OCI-LY7 (cell line): ENCODE results near the gene PEX11G. TPM values are rescaled to one million over a fixed set of nuclear protein-coding genes. Genes with fewer than 3 reads are reported as not detected.

Experiments used
- BruUV-seq: library from RNA; stranded (reverse); fragments of 400-500 nt; replicated peaks from 2 replicates; lab custom pipeline; 2021; lab: Mats Ljungman, UMichigan
- CTCF ChIA-PET: fragments of 300-600 bp; sonication (Branson Sonifier 250); formaldehyde crosslinking; loops from one replicate; lab custom pipeline; 2022; ENCODE audit warnings: antibody characterized with exemption; ENCODE audit not compliant: unreplicated experiment; lab: Charles Lee
- POLR2A ChIA-PET: fragments of 300-600 bp; sonication (Branson Sonifier 250); formaldehyde crosslinking; loops from one replicate; lab custom pipeline; 2022; ENCODE audit warnings: antibody characterized with exemption; lab: Charles Lee
- DNase-seq: peaks from one replicate; pipeline ENCODE4 v3.0.0-alpha.2; 2015; ENCODE audit warnings: low spot score
- H2AFZ ChIP-seq: fragments of 200-600 bp; sonication (generic), shearing (Covaris generic); 2 replicates; pipeline ENCODE4 v1.6.1; 2014; ENCODE audit warnings: mild to moderate bottlenecking, antibody characterized with exemption, low read length, moderate library complexity
- H3K27ac ChIP-seq: fragments of 200-600 bp; sonication (generic); 2 replicates; pipeline ENCODE4 v1.5.1; 2014; ENCODE audit warnings: mixed run types, low read depth, mild to moderate bottlenecking, moderate library complexity, low read length, inconsistent platforms; ENCODE audit not compliant: poor library complexity, severe bottlenecking
- H3K36me3 ChIP-seq: fragments of 200-600 bp; sonication (generic); 2 replicates; pipeline ENCODE4 v1.6.1; 2014; ENCODE audit warnings: mild to moderate bottlenecking, antibody characterized with exemption, low read length, moderate library complexity, mixed read lengths; ENCODE audit not compliant: insufficient read depth
- H3K4me1 ChIP-seq: fragments of 200-600 bp; sonication (generic); 2 replicates; pipeline ENCODE4 v1.5.1; 2014; ENCODE audit warnings: mild to moderate bottlenecking, low read length; ENCODE audit not compliant: insufficient read depth, poor library complexity, severe bottlenecking
- H3K4me2 ChIP-seq: fragments of 200-600 bp; sonication (generic); 2 replicates; pipeline ENCODE4 v1.6.1; 2014; ENCODE audit warnings: mild to moderate bottlenecking, low read length
- H3K4me3 ChIP-seq: fragments of 200-600 bp; sonication (generic); 2 replicates; pipeline ENCODE4 v1.5.1; 2014; ENCODE audit warnings: mild to moderate bottlenecking, low read depth, low read length; ENCODE audit not compliant: poor library complexity, severe bottlenecking
- H3K79me2 ChIP-seq: fragments of 200-600 bp; sonication (generic); 2 replicates; pipeline ENCODE4 v1.6.1; 2016; ENCODE audit warnings: low read depth, mild to moderate bottlenecking, low read length, moderate library complexity, mixed read lengths; ENCODE audit not compliant: insufficient read depth
- H3K9me2 ChIP-seq: fragments of 200-600 bp; sonication (generic); 2 replicates; pipeline ENCODE4 v1.6.1; 2016; ENCODE audit warnings: mild to moderate bottlenecking, low read length, mixed read lengths; ENCODE audit not compliant: insufficient read depth
- H3K9me3 ChIP-seq: fragments of 200-600 bp; sonication (generic); 2 replicates; pipeline ENCODE4 v1.6.1; 2014; ENCODE audit warnings: mild to moderate bottlenecking, mixed run types, low read length, mixed read lengths
- H4K20me1 ChIP-seq: fragments of 200-600 bp; sonication (generic); 2 replicates; pipeline ENCODE4 v1.6.1; 2014; ENCODE audit warnings: mild to moderate bottlenecking, antibody characterized with exemption, low read length, moderate library complexity, mixed read lengths; ENCODE audit not compliant: insufficient read depth
- EZH2phosphoT487 ChIP-seq: fragments of 200-600 bp; sonication (generic); IDR thresholded peaks from 2 replicates; pipeline ENCODE4 v1.6.1; 2018; ENCODE audit warnings: low read depth, borderline replicate concordance, mild to moderate bottlenecking, mixed run types, antibody characterized with exemption, low read length, moderate library complexity, mixed read lengths
- intact Hi-C: fragments of 100-400 bp; cut with micrococcal nuclease; formaldehyde crosslinking; loops from one replicate; pipeline ENCODE4 v1.10.0; 2022; ENCODE audit not compliant: unreplicated experiment
- total RNA-seq, 2 experiments: library from RNA; depleted of rRNA in 1 of 2; stranded (reverse); fragments of >200 nt in 1 of 2; shearing (Covaris generic) in 1 of 2; gene quantifications; 2 replicates each; pipeline ENCODE4 v1.2.3, GENCODE V29; 2014 to 2022
- TF ChIP-seq, protein P1 (sequence below): fragments of 200-600 bp; sonication (generic); conservative IDR thresholded peaks from 2 replicates; pipeline ENCODE4 v1.5.1; 2014; ENCODE audit warnings: mild to moderate bottlenecking, antibody characterized with exemption, low read length, moderate library complexity, mixed read lengths

Gene PEX11G
- total RNA-seq, 2 experiments from 2014 or later, result not detected

DNA sequence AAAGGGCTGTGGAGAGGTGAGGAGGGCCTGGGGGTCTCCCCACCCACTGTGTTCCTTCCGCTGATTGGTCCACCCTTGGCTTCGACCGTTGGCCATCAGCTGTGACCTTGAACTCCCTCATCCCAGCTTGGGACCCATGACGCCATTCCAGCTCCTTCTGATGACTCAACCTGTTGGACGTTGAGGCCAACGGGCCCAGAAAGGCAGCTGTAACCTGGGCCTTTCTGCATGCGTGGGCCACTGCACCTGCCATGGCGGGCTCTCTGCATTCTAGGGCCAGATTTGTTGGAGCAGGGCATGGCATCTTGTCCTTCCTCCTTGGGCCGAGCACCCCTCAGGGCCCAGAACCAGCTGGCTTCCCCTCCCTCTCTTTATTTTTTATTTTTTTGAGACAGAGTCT is 30.2 kb downstream of the PEX11G start:
- ChIA-PET CTCF (no interaction called here), POLR2A (no interaction called here)
- no TSS peak for BruUV-seq
- no peak overlapping the region for H2AFZ ChIP-seq
- TF ChIP-seq, protein P1, sequence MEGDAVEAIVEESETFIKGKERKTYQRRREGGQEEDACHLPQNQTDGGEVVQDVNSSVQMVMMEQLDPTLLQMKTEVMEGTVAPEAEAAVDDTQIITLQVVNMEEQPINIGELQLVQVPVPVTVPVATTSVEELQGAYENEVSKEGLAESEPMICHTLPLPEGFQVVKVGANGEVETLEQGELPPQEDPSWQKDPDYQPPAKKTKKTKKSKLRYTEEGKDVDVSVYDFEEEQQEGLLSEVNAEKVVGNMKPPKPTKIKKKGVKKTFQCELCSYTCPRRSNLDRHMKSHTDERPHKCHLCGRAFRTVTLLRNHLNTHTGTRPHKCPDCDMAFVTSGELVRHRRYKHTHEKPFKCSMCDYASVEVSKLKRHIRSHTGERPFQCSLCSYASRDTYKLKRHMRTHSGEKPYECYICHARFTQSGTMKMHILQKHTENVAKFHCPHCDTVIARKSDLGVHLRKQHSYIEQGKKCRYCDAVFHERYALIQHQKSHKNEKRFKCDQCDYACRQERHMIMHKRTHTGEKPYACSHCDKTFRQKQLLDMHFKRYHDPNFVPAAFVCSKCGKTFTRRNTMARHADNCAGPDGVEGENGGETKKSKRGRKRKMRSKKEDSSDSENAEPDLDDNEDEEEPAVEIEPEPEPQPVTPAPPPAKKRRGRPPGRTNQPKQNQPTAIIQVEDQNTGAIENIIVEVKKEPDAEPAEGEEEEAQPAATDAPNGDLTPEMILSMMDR, result no peak
- no peak for TF ChIP-seq EZH2phosphoT487
- peaks cover 99% of the 10 kb centered on the region for H3K36me3 ChIP-seq
- no peak for DNase-seq
- no peak overlapping the region for H3K27ac ChIP-seq
- no peak overlapping the region for H3K4me2 ChIP-seq
- no peaks in the 10 kb centered on the region for H3K4me1 ChIP-seq
- H3K9me3 ChIP-seq, result peaks cover 15% of the 10 kb centered on the region; the same call in 1 of the 2 replicates
- H3K4me3 ChIP-seq, result no peak overlapping the region
- H3K9me2 ChIP-seq, result no peaks in the 10 kb centered on the region
- peaks cover under 1% of the 10 kb centered on the region; the same call in 1 of the 2 replicates for H3K79me2 ChIP-seq
- no peaks in the 10 kb centered on the region for H4K20me1 ChIP-seq
- intact Hi-C loops, result no loop called here

DNA sequence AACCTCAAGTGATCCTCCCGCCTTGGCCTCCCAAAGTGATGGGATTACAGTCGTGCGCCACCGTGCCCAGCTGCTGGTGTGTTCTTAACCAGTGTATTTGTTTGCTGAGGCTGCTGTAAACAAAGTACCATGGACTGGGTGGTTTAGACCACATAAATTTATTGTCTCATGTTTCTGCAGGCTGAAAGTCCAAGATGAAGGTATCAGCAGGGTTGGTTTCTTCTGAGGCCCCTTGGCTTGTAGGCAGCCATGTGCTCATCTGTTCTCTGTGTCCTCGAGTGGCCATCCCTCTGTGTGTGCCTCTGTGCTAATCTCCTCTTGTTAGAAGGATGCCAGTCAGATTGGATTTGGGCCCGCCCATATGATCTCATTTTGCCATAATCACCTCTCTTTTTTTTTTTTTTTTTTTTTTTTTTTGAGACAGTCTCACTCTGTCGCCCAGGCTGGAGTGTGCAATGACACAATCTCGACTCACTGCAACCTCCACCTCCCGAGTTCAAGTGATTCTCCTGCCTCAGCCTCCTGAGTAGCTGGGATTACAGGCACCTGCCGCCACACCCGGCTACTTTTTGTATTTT is 31.8 kb downstream of the PEX11G start:
- intact Hi-C loops, result no loop called here
- no peak for DNase-seq
- Histone ChIP-seq H3K4me1 (no peaks in the 10 kb centered on the region), H3K9me3 (peaks cover 20% of the 10 kb centered on the region; the same call in 1 of the 2 replicates), H2AFZ (no peak overlapping the region), H3K4me2 (no peak overlapping the region), H3K79me2 (peaks cover 6% of the 10 kb centered on the region; the same call in 1 of the 2 replicates), H3K27ac (no peak overlapping the region), H4K20me1 (no peaks in the 10 kb centered on the region), H3K4me3 (no peak overlapping the region), H3K9me2 (no peaks in the 10 kb centered on the region), H3K36me3 (peaks cover 98% of the 10 kb centered on the region)
- ChIA-PET POLR2A (no interaction called here), CTCF (interaction anchor here (0.5 kb wide), 1 partner anchor 496 kb away, joined by 4 read pairs; no protein-coding TSS in a partner anchor)
- BruUV-seq, result no TSS peak
- no peak for TF ChIP-seq EZH2phosphoT487
- TF ChIP-seq, protein P1, result no peak
